HT-29 (cell line): ENCODE data around the gene EIF3D. TPM values are rescaled to one million over a fixed set of nuclear protein-coding genes. Genes with fewer than 3 reads are reported as not detected.

ENCODE experiments used
- DNase-seq: peaks from one replicate; pipeline ENCODE4 v3.0.0-alpha.2; 2015; ENCODE audit warnings: low spot score
- total RNA-seq: library from RNA; depleted of rRNA; stranded (reverse); fragments of >200 nt; shearing (Covaris generic); gene quantifications from 2 replicates; pipeline ENCODE4 v1.2.3, GENCODE V29; 2014; rRNA removed

The EIF3D gene
- 195 and 216 TPM in 2 replicates for total RNA-seq

GRCh38 chr22:36528795-36529751 is at the start of gene EIF3D:
EIF3D (minus strand) TSS chr22:36529166; CDS start chr22:36526121, 3,045 bp downstream.
- peak; percentile 96 for DNase-seq

- DNase-seq: no peak
These were observed 49.7 kb upstream of the EIF3D start for GRCh38 chr22:36578619-36579018.

DNA sequence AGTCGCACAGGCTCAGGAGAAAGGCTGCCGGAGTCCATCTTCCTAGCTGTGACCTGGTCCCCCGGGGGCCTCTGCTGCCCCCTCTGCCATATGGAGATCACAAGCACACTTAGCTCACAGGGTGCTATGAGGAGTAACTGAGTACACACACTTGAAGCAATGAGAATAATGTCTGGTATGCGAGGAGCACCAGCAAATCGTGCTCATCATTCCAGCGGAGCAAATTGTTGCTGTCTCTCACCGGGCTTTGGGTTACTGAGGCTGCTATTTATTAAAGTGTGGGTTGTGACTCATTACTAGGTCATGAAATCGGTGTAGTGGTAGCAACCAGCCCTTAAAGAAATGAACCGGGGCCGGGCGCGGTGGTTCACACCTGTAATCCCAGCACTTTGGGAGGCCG is 48.1 kb upstream of the EIF3D start:
- DNase-seq: no peak

DNA sequence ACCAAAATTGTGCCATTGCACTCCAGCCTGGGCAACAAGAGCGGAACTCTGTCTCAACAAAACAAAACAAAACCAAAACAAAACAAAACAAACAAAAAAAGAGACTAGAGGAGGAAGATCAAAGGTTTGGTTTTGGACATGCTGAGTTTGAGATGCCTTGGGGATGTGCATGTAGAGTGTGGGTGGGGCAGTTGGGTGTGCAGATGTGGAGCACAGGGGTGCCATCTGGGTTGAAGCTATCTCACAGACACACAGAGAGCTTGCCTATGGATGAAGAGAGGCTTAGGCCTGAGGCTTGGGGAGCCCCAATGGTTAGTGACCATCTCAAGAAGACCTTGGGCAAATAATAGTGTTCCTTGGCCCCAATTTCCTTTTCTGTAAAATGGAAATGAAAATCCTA is 45.8 kb upstream of the EIF3D start:
- DNase-seq: no peak

DNA sequence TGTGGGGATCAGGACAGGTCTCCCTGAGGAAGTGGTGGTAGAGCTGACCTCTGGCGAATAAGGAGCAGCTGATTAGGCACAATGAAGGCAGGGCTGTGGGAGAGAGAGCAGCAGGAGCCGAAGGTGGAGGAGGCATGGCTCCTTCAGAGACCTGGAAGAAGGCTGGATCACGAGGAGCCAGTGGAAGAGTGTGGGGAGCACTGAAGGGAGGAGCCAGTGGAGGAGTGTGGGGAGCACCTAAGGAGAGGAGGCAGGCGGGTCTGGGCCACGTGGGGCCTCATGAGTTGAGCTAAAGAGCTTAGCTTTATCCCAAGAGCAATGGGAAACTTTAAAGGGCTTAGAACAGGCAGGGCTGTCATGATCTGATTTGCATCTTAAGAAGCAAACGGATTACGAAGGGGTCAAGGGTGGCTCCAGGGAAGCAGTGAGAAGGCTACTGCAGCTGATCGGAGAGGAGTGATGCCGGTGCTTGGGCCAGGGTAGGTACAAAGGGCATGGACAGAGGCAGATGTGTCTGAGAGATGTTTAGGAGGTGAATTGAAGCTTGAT is 44.9 kb upstream of the EIF3D start:
- DNase-seq: no peak

DNA sequence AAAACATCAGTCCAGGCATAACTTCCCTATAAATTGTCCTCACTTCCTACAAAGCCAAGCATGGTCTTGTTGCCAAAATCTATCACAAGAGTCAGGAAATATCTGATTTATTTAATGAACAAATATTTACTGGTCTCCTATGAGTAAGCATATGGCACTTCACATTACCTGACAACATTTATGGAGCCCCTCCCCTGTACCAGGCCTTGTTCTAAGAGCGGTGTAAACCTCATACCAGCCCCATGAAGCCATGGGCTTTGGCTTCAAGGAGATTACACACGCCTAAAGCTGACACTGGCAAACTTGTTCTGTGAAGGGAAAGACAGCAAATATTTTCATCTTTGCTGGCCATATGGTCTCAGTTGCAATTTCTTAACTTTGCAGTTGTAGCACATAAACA is 43.0 kb upstream of the EIF3D start:
- DNase-seq: no peak

DNA sequence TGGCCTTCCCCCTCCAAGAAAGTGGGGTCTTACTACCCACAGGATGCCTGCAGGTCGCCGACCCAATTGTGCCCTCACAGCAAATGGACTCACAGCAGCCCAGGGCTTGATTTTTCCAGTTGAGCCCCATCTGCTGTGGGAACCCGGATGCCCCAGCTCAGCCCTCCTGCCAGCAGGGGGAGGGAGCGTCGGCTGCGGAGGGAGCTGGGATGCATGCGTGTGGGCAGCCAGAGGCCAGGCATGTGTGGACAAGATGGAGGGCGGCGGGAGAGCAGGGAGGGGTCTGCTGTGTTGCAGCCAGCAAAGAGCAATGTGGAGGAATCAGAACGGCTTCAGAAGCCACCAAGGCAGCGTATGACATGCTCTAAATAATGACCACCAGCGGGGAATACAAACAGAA is 41.0 kb upstream of the EIF3D start:
- peak; percentile 6 for DNase-seq

GRCh38 chr22:36568846-36569245 is 39.9 kb upstream of the EIF3D start:
- DNase-seq: no peak

DNA sequence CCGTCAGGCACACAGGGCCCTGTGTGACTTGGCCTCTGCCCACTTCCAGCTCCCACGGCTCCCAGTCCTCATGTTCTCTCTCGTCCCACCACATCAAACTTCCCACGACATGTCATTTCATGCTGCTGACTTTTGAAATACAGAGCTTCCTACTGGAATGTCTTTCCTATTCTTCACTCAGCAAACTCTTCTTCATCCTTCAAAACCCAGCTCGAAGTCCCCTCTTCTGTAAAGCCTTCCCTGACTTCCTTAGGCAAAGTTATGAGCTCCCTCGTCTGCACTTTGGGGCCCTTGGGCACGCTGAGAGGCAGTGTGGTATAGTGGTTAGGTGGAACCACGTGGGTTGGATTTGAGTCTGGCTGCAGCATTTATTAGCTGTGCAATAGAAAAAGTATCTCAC is 37.8 kb upstream of the EIF3D start:
- no peak for DNase-seq

DNA sequence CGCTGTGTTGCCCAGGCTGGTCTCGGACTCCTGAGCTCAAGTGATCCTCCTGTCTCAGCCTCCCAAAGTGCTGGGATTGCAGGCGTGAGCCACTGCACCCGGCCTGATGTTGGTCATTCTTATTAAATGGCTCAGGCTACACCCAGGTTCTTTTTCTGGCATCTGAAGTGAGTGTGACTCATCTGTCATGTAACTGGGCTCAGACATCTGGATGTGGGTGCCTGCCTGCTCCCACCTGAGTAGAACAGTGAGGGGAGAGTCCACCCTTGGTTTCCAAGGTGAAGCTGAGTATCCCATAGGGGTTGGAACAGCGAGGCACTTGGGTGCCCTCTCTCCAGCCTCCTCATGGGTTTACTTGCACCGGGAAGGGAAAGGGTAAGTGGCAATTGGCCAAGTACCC is 36.7 kb upstream of the EIF3D start:
- no peak for DNase-seq

DNA sequence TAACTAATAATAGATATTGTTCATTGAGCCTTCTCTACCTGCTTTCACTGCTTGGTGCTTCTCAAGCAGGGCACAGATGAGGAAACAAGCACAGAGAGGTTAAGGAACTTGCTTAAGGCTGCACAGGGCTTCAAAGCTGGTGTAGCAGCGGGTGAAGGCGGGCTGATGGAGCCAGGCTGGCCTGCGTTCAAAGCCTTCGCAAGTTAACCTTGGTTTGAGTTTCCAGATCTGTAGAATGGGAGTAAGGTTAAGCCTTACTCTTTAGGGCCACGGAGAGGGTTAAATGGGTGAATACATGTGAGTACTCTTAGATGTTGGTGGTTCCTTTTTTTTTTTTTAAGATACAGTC is 36.2 kb upstream of the EIF3D start:
- no peak for DNase-seq

DNA sequence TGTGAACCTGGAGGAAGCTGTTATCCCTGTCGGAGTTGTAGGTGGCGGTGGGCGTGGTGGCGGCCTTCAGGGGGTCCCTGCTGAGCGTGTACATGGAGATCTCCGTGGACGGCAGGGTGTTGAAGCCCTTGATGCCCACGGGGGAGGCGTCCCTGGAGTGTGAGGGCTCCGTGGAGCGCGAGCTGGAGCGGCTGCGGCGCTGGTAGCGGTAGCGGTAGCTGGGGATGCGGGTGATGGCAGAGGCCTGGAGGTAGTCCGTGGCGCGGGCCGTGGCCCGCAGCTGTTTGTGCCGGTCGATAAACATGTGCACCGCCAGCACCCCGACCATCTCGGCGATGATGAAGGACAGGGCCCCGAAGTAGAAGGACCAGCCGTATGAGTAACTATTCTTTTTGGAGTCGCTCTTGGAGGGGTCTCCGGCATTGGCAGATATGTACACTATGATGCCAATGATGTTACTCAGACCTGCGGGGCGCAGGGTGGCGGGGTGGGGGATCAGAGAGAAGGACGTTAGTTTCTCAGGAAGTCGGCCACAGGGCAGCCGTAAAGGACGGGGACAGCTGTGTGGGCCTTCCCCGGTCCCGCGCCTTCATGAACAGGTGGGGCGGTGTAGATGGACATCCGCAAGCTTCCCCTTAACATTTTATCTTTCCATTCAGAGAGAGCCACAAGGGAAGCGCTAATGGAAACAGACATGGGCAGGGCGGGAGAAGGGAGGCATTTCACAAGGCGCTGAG is 35.6 kb upstream of the EIF3D start:
- DNase-seq: no peak

DNA sequence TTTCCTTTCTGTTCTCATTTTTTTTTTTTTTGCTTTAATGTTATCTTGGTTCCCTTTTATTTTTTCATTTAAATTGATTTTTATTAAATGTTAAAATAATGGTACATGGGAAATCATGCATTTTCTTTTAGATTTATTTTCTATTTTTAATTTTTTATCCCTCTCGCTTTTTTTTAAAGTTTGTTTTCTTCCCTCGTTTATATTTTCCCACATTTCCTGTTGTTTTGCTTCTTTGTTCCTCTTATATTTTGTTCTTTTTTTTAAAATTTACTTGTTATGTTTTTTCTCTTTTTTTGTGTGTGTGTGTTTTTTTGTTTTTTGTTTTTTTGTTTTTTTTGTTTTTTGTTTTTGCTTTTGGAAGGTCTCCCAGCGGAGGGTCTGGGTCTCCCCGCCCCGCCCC is 34.9 kb upstream of the EIF3D start:
- DNase-seq: no peak

DNA sequence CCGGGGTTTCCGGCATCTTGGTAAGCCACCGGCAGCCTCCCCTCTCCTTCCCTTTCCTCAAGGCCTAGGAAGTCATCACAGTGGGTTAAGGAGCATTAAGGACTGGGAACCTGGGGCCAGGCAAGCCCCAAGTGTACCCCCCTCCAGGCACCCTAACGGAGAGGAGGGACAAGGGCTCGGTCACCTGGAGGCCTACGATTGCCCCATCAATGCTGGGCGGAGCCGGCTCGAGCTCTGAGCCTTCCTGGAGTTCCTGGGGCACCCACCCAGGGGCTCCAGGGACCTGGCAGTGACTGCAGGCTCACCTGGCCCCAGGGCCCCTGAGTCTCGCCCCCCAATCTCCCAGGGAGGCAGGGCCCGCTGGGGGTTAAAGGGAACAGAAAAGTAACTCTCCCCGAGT is 34.5 kb upstream of the EIF3D start:
- DNase-seq: no peak

- no peak for DNase-seq
These were observed 34.0 kb upstream of the EIF3D start for GRCh38 chr22:36563001-36563400.

DNA sequence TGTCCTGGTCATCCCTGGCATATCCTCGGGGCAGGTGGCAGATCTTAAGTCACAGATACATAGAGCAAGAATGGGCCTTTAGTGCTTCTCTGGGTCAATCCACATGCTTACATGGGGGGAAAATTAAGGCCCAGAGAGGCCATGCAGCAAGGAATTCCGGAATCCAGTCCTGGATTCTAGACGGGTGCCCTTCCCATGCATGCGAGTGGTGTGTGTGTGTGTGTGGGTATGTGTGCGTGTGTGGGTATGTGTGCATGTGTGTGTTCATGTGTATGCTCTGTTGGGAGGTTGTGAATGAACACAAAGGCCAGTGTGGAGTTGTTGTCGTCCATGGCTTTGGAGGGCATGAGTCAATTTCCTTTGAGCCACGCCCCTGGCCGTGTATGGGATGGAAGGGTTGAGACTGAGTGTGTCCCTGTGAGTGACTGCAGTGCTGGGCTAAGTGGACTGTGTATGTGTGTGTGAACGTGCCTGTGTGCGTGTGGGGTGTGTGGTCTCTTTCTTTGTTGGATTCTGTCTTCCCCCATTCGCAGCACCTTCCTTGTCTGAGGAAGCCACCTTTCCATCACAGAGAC is 33.4 kb upstream of the EIF3D start:
- DNase-seq: peak; percentile 1

GRCh38 chr22:36561291-36561811 is 32.4 kb upstream of the EIF3D start:
- DNase-seq: no peak

DNA sequence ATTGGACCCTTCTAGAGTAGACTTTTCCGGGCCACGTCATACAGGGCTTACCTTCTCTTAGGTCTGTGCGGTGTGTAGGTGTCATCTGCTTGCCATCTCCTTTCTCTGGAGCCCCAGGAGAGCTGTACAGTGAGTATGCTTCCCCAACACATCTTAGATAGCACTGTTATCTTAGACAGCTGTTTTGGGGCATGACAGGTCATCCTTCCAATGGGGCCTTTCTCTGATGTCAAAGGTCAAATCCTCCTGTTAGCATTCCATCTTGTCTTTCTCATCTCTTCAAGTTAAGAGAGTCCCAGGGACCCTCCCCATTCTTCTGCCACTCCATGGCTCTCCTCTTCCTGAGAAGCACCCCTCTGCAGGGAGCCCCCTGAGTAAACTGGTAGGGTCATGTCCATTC is 31.0 kb upstream of the EIF3D start:
- no peak for DNase-seq

- DNase-seq: no peak
These were observed 25.1 kb upstream of the EIF3D start for GRCh38 chr22:36554098-36554497.

- no peak for DNase-seq
These were observed 23.3 kb upstream of the EIF3D start for GRCh38 chr22:36552289-36552688.

DNA sequence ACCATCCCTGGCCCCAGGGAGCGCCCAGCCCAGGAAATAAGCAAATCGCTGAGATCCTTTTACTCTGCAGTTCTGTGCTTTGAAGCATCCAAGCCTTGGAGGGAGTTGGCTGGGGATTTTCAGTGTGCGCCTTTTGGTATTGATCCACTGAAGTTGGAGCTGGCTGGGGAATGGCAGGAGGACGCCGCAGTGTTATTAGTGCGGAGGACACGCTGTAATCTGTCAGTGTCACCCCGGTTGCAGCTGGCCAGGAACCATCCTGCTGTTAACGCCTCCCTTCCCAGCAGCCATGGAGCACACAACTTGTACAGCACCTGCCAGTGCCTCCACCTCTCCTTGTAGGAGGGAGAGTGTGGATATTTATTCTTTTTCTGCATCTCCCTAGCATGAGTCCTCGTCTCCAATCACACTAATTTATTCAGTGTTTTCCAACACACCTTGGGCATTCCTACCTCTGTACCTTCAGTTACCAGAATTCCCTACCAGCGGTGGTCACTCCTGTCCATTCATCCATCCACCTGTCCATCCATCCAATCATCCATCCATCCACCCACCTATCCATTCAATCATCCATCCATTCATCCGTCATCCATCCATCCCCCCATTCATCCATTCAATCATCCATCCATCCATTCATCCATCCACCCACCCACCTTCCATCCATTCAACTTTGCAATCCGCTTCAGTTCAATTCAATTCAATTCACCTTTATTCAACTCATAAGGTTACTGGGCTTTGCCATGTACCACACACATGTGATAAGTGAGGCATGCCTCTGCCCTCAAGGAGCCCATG is 21.9 kb upstream of the EIF3D start:
- DNase-seq: no peak
